GM12892 (cell line): ENCODE measurements around the gene FAM222A.

ENCODE experiments used
- POLR2A ChIP-seq: IDR thresholded peaks from 2 replicates; pipeline ENCODE4 v1.6.1; 2011; ENCODE audit warnings: low read depth, low read length, control low read depth
- TAF1 ChIP-seq: IDR thresholded peaks from 2 replicates; pipeline ENCODE4 v1.6.1; 2011; ENCODE audit warnings: low read depth, mild to moderate bottlenecking, control low read depth, low read length, borderline replicate concordance

- TF ChIP-seq POLR2A = no peak
- no peak for TF ChIP-seq TAF1
These were observed 26.4 kb downstream of the FAM222A start for GRCh38 chr12:109739747-109740693.
